ENCODE results near the gene HELZ.

The HELZ gene

GRCh38 chr17:67245073-67245693, at the start of gene HELZ (continued):
- no peak for TF ChIP-seq ZNF114 (tag by site-specific recombination; IDR thresholded peaks at IDR 0.05)
- TF ChIP-seq ZFP3 (tag by site-specific recombination; IDR thresholded peaks at IDR 0.05; ENCODE audit: low read depth) = no peak
- peak; percentile 60; the same call in 1 of the 2 replicates for TF ChIP-seq ZXDB (tag by site-specific recombination; IDR thresholded peaks at IDR 0.05)
- TF ChIP-seq ZNF324 (tag by site-specific recombination; IDR thresholded peaks at IDR 0.05) = no peak
- TF ChIP-seq ZNF529 (tag by site-specific recombination; IDR thresholded peaks at IDR 0.05; ENCODE audit: insufficient replicate concordance) = no peak
- TF ChIP-seq ZNF354C (tag by site-specific recombination; IDR thresholded peaks at IDR 0.05; ENCODE audit: borderline replicate concordance, low read depth) = no peak
- TF ChIP-seq, protein P1, sequence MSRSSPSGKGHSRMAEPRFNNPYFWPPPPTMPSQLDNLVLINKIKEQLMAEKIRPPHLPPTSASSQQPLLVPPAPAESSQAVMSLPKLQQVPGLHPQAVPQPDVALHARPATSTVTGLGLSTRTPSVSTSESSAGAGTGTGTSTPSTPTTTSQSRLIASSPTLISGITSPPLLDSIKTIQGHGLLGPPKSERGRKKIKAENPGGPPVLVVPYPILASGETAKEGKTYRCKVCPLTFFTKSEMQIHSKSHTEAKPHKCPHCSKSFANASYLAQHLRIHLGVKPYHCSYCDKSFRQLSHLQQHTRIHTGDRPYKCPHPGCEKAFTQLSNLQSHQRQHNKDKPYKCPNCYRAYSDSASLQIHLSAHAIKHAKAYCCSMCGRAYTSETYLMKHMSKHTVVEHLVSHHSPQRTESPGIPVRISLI (tag by site-specific recombination; IDR thresholded peaks at IDR 0.05) = no peak
- TF ChIP-seq ZNF449 (tag by site-specific recombination; IDR thresholded peaks at IDR 0.05) = no peak
- no peak for TF ChIP-seq ZNF214 (tag by site-specific recombination; IDR thresholded peaks at IDR 0.05; ENCODE audit: borderline replicate concordance)
- no peak for TF ChIP-seq ZNF548 (tag by site-specific recombination; IDR thresholded peaks at IDR 0.05)
- TF ChIP-seq MEIS1 (CRISPR knock-in tag; IDR thresholded peaks at IDR 0.05; ENCODE audit: borderline replicate concordance) = no peak
- TF ChIP-seq, protein P2, sequence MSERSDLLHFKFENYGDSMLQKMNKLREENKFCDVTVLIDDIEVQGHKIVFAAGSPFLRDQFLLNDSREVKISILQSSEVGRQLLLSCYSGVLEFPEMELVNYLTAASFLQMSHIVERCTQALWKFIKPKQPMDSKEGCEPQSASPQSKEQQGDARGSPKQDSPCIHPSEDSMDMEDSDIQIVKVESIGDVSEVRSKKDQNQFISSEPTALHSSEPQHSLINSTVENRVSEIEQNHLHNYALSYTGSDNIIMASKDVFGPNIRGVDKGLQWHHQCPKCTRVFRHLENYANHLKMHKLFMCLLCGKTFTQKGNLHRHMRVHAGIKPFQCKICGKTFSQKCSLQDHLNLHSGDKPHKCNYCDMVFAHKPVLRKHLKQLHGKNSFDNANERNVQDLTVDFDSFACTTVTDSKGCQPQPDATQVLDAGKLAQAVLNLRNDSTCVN (tag by site-specific recombination; optimal IDR thresholded peaks at IDR 0.05) = peak; percentile 90
- no peak for TF ChIP-seq ZNF600 (tag by site-specific recombination; IDR thresholded peaks at IDR 0.05)
- no peak for TF ChIP-seq ZNF302 (tag by site-specific recombination; IDR thresholded peaks at IDR 0.05; ENCODE audit: low read depth)
- TF ChIP-seq ATF2 (tag by site-specific recombination; IDR thresholded peaks at IDR 0.05; ENCODE audit: low read depth) = no peak
- TF ChIP-seq ZNF776 (tag by site-specific recombination; IDR thresholded peaks at IDR 0.05; ENCODE audit: borderline replicate concordance) = no peak
- TF ChIP-seq ZSCAN23 (tag by site-specific recombination; IDR thresholded peaks at IDR 0.05) = no peak
- TF ChIP-seq SETDB1 (IDR thresholded peaks at IDR 0.05; ENCODE audit: insufficient read length, low read length) = no peak
- TF ChIP-seq ZNF19 (tag by site-specific recombination; IDR thresholded peaks at IDR 0.05; ENCODE audit: low read depth) = no peak
- TF ChIP-seq KLF17 (tag by site-specific recombination; IDR thresholded peaks at IDR 0.05) = no peak
- no peak for TF ChIP-seq ZNF747 (tag by site-specific recombination; IDR thresholded peaks at IDR 0.05)
- TF ChIP-seq ZNF398 (tag by site-specific recombination; IDR thresholded peaks at IDR 0.05) = no peak
- TF ChIP-seq ZNF335 (tag by site-specific recombination; conservative IDR thresholded peaks at IDR 0.05) = peak; percentile 53
- TF ChIP-seq, protein P3, sequence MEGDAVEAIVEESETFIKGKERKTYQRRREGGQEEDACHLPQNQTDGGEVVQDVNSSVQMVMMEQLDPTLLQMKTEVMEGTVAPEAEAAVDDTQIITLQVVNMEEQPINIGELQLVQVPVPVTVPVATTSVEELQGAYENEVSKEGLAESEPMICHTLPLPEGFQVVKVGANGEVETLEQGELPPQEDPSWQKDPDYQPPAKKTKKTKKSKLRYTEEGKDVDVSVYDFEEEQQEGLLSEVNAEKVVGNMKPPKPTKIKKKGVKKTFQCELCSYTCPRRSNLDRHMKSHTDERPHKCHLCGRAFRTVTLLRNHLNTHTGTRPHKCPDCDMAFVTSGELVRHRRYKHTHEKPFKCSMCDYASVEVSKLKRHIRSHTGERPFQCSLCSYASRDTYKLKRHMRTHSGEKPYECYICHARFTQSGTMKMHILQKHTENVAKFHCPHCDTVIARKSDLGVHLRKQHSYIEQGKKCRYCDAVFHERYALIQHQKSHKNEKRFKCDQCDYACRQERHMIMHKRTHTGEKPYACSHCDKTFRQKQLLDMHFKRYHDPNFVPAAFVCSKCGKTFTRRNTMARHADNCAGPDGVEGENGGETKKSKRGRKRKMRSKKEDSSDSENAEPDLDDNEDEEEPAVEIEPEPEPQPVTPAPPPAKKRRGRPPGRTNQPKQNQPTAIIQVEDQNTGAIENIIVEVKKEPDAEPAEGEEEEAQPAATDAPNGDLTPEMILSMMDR (tag by site-specific recombination; IDR thresholded peaks at IDR 0.05) = 0 out of 2 replicates have a peak, but pooled peaks have one; percentile 9
- TF ChIP-seq ZNF133 (tag by site-specific recombination; IDR thresholded peaks at IDR 0.05) = no peak
- peak; percentile 44; the same call in 1 of the 2 replicates for TF ChIP-seq KLF16 (tag by site-specific recombination; IDR thresholded peaks at IDR 0.05)
- no peak for TF ChIP-seq SALL2 (tag by site-specific recombination; IDR thresholded peaks at IDR 0.05; ENCODE audit: borderline replicate concordance)
- TF ChIP-seq FEZF1 (tag by site-specific recombination; IDR thresholded peaks at IDR 0.05) = no peak
- TF ChIP-seq ZNF155 (tag by site-specific recombination; IDR thresholded peaks at IDR 0.05) = no peak
- no peak for TF ChIP-seq ZNF132 (tag by site-specific recombination; IDR thresholded peaks at IDR 0.05; ENCODE audit: borderline replicate concordance)
